GM21528 (cell line): ENCODE measurements around the gene NOX5.

Experiments used
- ATAC-seq: cut with Tn5 transposase; IDR thresholded peaks from one replicate; pipeline ENCODE4 v1.9.1; 2021; ENCODE audit warnings: mild to moderate bottlenecking, moderate library complexity; ENCODE audit not compliant: unreplicated experiment, low FRiP score

NOX5 gene

DNA sequence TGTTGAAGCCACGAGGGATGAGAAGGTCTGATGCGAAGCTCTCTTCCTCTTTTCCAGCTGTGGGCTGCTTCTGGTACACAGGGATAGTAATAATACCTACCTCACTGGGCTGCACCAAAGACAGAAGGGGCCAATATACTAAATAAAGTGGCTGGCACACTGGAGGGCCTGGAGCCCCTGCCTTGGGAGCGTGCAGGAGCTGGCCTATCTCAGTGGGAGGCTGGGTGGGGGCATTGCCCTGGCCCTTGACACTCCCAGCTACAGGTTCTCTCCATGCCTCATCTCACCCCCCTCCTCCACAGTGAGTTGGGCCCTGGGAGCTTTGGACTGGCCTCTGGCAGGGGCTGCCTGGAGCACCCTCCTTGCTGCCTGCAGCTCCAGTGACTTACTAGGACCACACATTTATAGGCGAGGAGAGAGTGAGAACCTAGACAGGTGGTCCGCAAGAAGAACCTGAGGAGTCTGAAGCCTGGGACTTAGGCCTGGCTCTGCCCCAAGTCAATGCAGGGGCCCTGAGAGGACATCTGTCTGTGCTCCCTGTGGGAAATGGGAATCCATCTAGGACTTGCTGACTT, 1.6 kb downstream of the NOX5 start:
- ATAC-seq, result no peak

DNA sequence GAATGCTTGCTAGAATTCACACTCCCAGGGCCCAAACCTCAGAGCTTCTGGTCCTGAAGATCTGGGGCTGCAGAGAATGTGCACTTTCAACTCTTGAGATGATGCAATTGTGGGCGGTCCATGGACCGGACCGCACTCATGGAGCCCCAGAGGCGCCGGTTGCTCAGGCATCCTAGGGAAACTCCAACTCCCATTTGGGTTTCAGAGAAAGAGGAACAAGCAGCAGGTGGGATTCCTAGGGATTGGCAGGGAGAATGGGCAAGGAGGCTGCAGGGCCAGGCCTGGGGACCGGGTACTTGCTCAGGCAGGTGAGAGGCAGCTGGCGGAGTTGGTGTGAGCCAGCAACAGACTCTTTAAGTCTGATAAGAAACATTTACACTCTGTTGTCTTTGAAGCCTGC, 3.5 kb downstream of the NOX5 start:
- no peak for ATAC-seq

- ATAC-seq, result no peak
Observed at GRCh38 chr15:69018951-69019350, 4.5 kb downstream of the NOX5 start.

DNA sequence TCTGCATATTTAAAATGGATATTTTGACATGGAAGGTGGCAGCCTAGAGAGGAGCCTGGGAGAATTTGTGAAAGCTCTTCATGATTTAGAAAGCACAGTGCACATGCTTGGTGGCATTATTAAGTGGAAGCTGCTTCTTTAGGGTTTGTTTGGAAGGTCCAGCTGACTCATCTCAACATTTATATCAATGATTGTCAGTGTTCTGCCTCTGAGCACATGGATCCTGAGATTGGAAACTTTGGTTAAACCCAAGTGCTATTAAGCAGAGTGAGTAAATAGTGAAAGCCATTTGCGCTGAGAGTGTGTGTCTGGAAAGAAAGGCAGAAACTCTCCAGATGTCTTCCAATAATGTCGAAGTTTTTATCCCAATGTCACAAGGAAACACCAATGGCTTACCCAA, 7.4 kb downstream of the NOX5 start:
- ATAC-seq, result no peak

DNA sequence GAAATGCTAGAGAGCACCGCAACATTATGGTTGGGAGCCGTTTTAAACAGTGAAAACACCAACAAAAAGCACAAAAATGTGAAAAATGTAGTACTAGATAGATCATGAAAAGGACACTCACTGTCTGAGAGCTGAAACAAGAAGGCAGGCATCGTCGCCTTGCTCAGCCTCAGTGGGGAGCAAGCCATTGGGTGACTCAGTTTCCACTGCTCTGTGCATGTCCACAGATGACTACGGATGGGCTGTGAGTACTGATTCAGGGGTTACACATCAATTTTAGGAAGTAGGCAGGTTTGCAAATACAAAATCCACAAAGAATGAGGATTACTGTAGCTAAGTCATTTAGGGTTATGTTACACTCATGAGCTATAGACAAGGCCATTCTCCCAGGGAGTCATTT, 10.8 kb downstream of the NOX5 start:
- ATAC-seq, result no peak

DNA sequence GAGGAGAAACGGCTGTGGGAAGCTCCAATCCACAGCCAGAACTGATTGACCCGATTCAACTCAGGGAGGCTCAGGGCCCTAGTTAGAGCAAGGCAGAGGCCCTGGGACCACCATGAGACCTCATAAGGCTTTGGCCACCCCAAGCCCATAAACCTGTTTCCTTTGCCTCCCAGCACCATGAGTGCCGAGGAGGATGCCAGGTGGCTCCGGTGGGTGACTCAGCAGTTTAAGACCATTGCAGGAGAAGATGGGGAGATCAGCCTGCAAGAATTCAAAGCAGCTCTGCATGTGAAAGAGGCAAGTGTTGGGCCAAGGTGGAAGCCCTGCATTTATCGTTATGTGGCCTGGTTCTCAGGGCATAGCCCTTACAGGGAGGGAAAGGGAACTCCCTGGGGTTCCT, 11.9 kb downstream of the NOX5 start:
- no peak for ATAC-seq

GRCh38 chr15:69027976-69028518, 13.6 kb downstream of the NOX5 start:
- ATAC-seq, result no peak

- ATAC-seq, result no peak
Observed at GRCh38 chr15:69031013-69032001, 16.8 kb downstream of the NOX5 start.

- no peak for ATAC-seq
Observed at GRCh38 chr15:69032031-69032430, 17.5 kb downstream of the NOX5 start.

- no peak for ATAC-seq
Observed at GRCh38 chr15:69032703-69033373, 18.3 kb downstream of the NOX5 start.

GRCh38 chr15:69034352-69034751, 19.9 kb downstream of the NOX5 start:
- ATAC-seq, result no peak

- ATAC-seq, result no peak
Observed at GRCh38 chr15:69035205-69035917, 20.9 kb downstream of the NOX5 start.

DNA sequence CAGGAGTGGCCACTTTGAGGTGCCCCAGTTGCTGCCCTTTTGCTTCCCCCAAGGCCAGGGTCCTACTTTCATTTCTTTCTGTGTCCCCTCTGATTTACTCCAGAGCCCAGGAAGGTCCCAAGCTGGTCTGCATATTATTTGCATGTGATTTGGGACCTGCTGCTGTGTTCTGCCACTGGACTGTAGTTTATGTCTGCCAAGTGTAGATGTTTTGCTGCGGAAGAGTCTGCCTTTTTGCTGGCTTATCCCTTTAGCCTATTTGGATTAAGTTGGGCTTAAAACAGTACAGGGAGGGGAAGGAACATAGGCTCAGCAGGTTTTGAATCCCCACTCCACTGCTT, 21.4 kb downstream of the NOX5 start:
- ATAC-seq, result no peak

DNA sequence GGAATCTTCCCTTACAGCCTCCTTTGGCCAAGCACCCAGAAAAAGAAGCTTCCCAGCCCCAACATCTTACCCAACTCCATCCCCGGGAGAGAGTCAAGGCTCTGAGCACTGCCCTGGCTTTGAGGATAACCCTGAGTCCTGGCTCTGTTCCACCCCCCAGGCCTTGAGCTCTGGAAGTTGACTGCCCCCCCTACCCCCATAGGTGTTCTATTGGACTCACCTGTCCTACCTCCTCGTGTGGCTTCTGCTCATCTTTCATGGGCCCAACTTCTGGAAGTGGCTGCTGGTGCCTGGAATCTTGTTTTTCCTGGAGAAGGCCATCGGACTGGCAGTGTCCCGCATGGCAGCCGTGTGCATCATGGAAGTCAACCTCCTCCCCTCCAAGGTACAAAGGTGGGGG, 22.3 kb downstream of the NOX5 start:
- no peak for ATAC-seq

DNA sequence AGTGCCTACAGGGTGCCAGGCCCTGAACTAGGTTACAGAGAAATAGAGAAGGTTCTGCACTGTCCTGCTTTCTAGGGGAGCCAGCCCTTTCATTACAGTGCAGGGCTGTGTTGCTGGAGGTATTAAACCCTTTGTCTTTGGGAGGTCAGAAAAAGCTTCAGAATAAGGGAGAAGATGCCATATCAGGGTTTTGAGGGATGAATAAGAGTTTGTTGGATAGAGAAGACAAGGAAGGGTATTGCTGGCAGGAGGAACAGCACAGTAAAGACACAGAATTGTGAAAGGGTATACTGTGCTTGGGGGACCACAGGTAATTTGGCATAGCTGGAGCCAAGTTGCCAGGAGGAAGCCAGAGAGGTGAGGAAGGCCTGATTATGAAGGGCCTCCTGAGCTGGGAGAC, 23.0 kb downstream of the NOX5 start:
- no peak for ATAC-seq

DNA sequence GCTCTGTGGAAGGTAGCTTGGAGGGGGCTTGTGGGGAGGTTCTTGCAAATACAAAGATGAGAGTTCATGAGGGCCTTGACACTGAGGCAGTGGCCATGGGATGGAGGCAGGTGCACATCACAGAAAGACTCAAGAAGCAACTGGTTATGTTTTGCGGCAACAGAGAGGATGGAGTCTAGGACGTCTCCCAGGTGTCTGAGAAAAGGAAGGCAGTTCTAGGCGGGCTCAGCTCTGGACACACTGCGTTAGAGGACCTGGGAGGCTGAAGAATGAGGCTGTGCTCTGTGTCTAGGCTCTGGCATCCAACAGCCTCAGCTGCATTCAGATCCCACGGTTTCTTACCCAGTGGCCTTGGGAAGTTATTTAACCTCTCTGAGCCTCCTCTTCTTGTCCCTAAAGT, 23.5 kb downstream of the NOX5 start:
- ATAC-seq, result no peak

DNA sequence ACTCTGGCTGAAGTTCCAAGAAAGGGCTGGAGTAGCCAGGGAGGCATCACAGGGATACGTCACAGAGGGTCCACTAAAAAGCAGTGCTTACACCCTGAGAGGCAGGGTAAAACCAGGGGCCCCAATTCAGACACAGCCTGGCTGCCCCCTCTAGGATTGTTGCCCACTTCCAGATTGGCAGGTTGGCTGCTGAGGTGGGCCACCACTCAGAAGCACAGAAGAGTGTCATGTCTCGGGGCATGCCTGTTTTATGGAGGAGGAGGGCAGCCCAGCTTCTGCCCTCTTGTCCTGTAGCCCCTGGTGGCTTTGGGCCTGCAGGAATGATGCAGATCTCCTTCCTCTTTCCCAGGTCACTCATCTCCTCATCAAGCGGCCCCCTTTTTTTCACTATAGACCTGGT, 24.0 kb downstream of the NOX5 start:
- ATAC-seq, result no peak

DNA sequence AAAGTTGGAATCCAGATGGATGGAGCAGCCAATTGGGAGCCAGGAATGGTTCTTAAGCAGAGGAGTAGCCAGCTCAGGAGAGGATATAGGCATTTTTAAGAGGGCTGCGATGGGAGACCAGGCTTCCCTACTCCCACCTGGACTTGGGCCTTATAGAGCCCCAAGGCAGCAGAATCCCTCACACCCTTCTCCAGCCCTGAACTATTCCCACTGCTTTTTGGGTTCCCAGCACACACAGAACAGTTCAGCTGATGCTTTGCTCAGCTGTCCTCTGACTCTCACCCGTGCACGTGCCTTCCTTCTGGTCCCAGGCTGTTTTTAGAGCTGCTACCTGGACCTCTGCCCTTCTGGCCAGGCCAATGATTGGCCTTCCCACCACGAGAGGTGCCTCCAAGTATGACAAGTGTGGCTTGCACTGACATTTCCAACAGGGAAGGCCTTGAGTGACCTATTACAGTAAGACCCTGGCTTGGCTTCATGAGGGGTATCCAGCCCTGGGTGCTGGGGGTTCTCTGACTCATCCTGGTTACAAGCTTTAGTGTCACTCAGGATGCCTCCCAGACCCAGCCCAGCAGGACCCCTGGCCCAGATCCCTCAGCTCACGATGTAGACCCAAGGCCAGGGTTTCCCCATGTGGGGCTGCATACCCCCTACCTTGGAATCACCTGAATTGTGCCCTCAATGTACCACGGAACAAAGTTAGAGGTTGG, 25.2 kb downstream of the NOX5 start:
- no peak for ATAC-seq

- ATAC-seq, result no peak
Observed at GRCh38 chr15:69042531-69042930, 28.0 kb downstream of the NOX5 start.

DNA sequence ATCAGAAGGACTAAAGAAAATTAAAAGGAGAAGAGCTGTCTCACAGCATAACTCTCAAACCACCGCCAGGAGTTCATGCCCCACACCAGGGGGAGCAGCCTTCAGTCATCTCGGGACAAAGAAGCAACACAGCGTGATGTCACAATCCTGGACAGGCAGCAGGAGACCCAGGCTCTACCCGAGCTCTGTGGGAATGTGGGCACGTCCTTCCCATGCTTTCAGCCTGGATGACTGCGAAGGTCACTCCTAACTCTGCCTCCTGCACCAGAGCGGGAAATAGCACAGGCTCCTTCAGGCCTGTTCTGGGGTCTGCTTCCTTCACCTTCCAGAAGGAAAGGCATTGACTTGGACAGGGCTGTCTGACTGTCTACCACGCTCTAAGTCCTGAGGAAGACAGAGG, 31.3 kb downstream of the NOX5 start:
- no peak for ATAC-seq
